ENCODE measurements around the gene KRT24. TPM values are rescaled to one million over a fixed set of nuclear protein-coding genes. Genes with fewer than 3 reads are reported as not detected.
"Not testable (repeated sequence)": the region's sequence is repeated elsewhere in the genome, so short reads cannot be mapped to it uniquely, and the experiment has no call there.

Gene KRT24
- total RNA-seq, result not detected in 3 replicates
- long read RNA-seq, result 0 reads

DNA sequence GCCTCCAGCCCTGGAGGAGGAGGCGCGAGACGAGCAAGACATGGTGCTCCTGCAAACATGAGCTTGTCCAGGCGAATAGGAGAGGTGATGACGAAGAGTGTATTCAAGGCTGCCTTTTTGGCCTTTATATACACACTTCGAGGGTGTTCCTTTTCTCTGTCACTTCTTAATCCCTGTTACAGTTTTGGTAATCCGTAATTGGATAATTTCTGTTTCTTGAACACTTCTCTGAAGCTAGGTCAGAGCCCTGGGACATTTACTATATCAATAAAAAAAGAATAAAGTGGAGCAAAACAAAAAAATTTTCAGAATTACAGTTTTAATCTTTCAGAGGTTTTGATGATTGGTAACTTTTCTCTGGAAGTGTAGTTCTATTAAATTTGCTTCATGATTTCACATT, at the start of gene KRT24:
Gene KRT24, minus strand, starts transcription at position 101 of the 400 bp plus-strand sequence. Its CDS starts 59 bp downstream, at position 42.
- no peak for DNase-seq (ENCODE audit: low spot score)
- Mint-ChIP-seq H3K36me3 (ENCODE audit: low read depth) (no peaks in the 10 kb centered on the region), H3K27ac (ENCODE audit: unreplicated experiment) (no peak within 1 kb of the TSS), H3K27me3 (ENCODE audit: low read depth) (peaks cover 50% of the 10 kb centered on the region), H3K4me3 (ENCODE audit: unreplicated experiment) (no peak within 1 kb of the TSS), H3K4me1 (ENCODE audit: low read depth) (no peaks in the 10 kb centered on the region), H3K9me3 (ENCODE audit: low read depth) (no peaks in the 10 kb centered on the region)
- TF ChIP-seq, protein P1, sequence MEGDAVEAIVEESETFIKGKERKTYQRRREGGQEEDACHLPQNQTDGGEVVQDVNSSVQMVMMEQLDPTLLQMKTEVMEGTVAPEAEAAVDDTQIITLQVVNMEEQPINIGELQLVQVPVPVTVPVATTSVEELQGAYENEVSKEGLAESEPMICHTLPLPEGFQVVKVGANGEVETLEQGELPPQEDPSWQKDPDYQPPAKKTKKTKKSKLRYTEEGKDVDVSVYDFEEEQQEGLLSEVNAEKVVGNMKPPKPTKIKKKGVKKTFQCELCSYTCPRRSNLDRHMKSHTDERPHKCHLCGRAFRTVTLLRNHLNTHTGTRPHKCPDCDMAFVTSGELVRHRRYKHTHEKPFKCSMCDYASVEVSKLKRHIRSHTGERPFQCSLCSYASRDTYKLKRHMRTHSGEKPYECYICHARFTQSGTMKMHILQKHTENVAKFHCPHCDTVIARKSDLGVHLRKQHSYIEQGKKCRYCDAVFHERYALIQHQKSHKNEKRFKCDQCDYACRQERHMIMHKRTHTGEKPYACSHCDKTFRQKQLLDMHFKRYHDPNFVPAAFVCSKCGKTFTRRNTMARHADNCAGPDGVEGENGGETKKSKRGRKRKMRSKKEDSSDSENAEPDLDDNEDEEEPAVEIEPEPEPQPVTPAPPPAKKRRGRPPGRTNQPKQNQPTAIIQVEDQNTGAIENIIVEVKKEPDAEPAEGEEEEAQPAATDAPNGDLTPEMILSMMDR (IDR thresholded peaks at IDR 0.05), result no peak

DNA sequence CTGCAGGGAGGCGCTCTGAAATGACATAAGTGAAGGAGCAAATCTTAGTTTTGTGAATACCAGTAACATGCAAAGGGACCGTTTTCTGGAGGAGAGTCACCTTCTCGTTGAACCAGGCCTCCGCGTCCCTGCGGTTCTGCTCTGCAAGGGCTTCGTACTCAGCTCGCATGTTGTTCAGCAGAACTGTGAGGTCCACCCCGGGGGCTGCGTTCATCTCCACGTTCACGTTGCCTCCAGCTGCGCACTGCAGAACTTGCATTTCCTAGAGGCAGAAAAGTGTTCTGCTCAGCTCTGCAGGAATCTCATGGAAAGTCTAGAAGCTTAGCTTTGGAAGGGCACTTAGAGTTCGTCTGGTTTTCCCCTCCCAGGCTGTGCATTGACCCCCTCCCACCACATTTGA, 47.5 kb upstream of the KRT24 start:
- no peak for DNase-seq (ENCODE audit: low spot score)
- TF ChIP-seq, protein P1 (IDR thresholded peaks at IDR 0.05), result no peak
- H3K27ac Mint-ChIP-seq (ENCODE audit: unreplicated experiment), result no peak overlapping the region
- H3K27me3 Mint-ChIP-seq (ENCODE audit: low read depth), result peaks cover 47% of the 10 kb centered on the region
- H3K4me1 Mint-ChIP-seq (ENCODE audit: low read depth), result no peaks in the 10 kb centered on the region
- H3K4me3 Mint-ChIP-seq (ENCODE audit: unreplicated experiment), result no peak overlapping the region
- no peaks in the 10 kb centered on the region for H3K36me3 Mint-ChIP-seq (ENCODE audit: low read depth)
- H3K9me3 Mint-ChIP-seq (ENCODE audit: low read depth), result peaks cover 3% of the 10 kb centered on the region

GRCh38 chr17:40750391-40750790, 46.8 kb upstream of the KRT24 start:
- no peak for DNase-seq (ENCODE audit: low spot score)
- Mint-ChIP-seq H3K9me3 (ENCODE audit: low read depth) (peaks cover 3% of the 10 kb centered on the region), H3K27ac (ENCODE audit: unreplicated experiment) (no peak overlapping the region), H3K4me1 (ENCODE audit: low read depth) (no peaks in the 10 kb centered on the region), H3K4me3 (ENCODE audit: unreplicated experiment) (no peak overlapping the region), H3K36me3 (ENCODE audit: low read depth) (no peaks in the 10 kb centered on the region), H3K27me3 (ENCODE audit: low read depth) (peaks cover 46% of the 10 kb centered on the region)
- TF ChIP-seq, protein P1 (IDR thresholded peaks at IDR 0.05), result no peak

GRCh38 chr17:40748666-40749065, 45.1 kb upstream of the KRT24 start:
- not testable (repeated sequence) for H3K4me3 Mint-ChIP-seq (ENCODE audit: unreplicated experiment); H3K9me3 Mint-ChIP-seq (ENCODE audit: low read depth); H3K27ac Mint-ChIP-seq (ENCODE audit: unreplicated experiment); DNase-seq (ENCODE audit: low spot score); H3K36me3 Mint-ChIP-seq (ENCODE audit: low read depth); H3K4me1 Mint-ChIP-seq (ENCODE audit: low read depth)
- H3K27me3 Mint-ChIP-seq (ENCODE audit: low read depth), result peaks cover 57% of the 10 kb centered on the region

GRCh38 chr17:40738553-40738952, 35.0 kb upstream of the KRT24 start:
- H3K9me3 Mint-ChIP-seq (ENCODE audit: low read depth), result peaks cover 7% of the 10 kb centered on the region
- peaks cover 3% of the 10 kb centered on the region for H3K36me3 Mint-ChIP-seq (ENCODE audit: low read depth)
- TF ChIP-seq, protein P1 (IDR thresholded peaks at IDR 0.05), result no peak
- H3K27ac Mint-ChIP-seq (ENCODE audit: unreplicated experiment), result no peak overlapping the region
- peaks cover 59% of the 10 kb centered on the region for H3K27me3 Mint-ChIP-seq (ENCODE audit: low read depth)
- no peak overlapping the region for H3K4me3 Mint-ChIP-seq (ENCODE audit: unreplicated experiment)
- no peaks in the 10 kb centered on the region for H3K4me1 Mint-ChIP-seq (ENCODE audit: low read depth)
- DNase-seq (ENCODE audit: low spot score), result no peak

- no peaks in the 10 kb centered on the region for H3K9me3 Mint-ChIP-seq (ENCODE audit: low read depth)
- no peaks in the 10 kb centered on the region for H3K36me3 Mint-ChIP-seq (ENCODE audit: low read depth)
- H3K4me1 Mint-ChIP-seq (ENCODE audit: low read depth), result no peaks in the 10 kb centered on the region
Measured at GRCh38 chr17:40735016-40735415, 31.5 kb upstream of the KRT24 start.

More at GRCh38 chr17:40735016-40735415, 31.5 kb upstream of the KRT24 start:
- H3K27ac Mint-ChIP-seq (ENCODE audit: unreplicated experiment), result no peak overlapping the region
- DNase-seq (ENCODE audit: low spot score), result no peak
- TF ChIP-seq, protein P1 (IDR thresholded peaks at IDR 0.05), result no peak
- peaks cover 69% of the 10 kb centered on the region for H3K27me3 Mint-ChIP-seq (ENCODE audit: low read depth)
- H3K4me3 Mint-ChIP-seq (ENCODE audit: unreplicated experiment), result no peak overlapping the region

All from chondrocyte (in vitro differentiated cells).